PC-9 (cell line): ENCODE data around the gene CTAGE1. TPM values are rescaled to one million over a fixed set of nuclear protein-coding genes. Genes with fewer than 3 reads are reported as not detected.

ENCODE experiments used
- BruUV-seq: library from RNA; stranded (reverse); fragments of 400-500 nt; replicated peaks from 2 replicates; lab custom pipeline; 2021; lab: Mats Ljungman, UMichigan
- CTCF ChIA-PET: fragments of 300-600 bp; sonication (Branson Sonifier 250); formaldehyde crosslinking; loops from one replicate; lab custom pipeline; 2022; ENCODE audit warnings: antibody characterized with exemption; lab: Charles Lee
- POLR2A ChIA-PET: fragments of 300-600 bp; sonication (Branson Sonifier 250); formaldehyde crosslinking; loops from one replicate; lab custom pipeline; 2022; ENCODE audit warnings: antibody characterized with exemption; ENCODE audit not compliant: unreplicated experiment; lab: Charles Lee
- DNase-seq, 2 experiments: peaks; one replicate each; pipeline versions ENCODE4 v3.0.0 to v3.0.0-alpha.2; 2015 to 2022; ENCODE audit warnings: mixed read lengths in 1 of 2
- H2AFZ ChIP-seq: fragments of 200-600 bp; sonication (generic); 2 replicates; pipeline ENCODE4 v1.8.1; 2017; ENCODE audit warnings: antibody characterized with exemption
- H3F3A ChIP-seq: fragments of 200-600 bp; sonication (generic); 2 replicates; pipeline ENCODE4 v1.8.1; 2017; ENCODE audit warnings: antibody characterized with exemption, mild to moderate bottlenecking, low read depth; ENCODE audit not compliant: insufficient read depth
- H3K27ac ChIP-seq: fragments of 200-600 bp; sonication (generic); 2 replicates; pipeline ENCODE4 v1.6.1; 2016; ENCODE audit warnings: mixed run types
- H3K27me3 ChIP-seq: fragments of 200-600 bp; sonication (generic); 2 replicates; pipeline ENCODE4 v1.6.1; 2016; ENCODE audit warnings: low read depth, mixed run types; ENCODE audit not compliant: insufficient read depth
- H3K36me3 ChIP-seq: fragments of 200-600 bp; sonication (generic); 2 replicates; pipeline ENCODE4 v1.6.1; 2016; ENCODE audit warnings: low read depth, mixed run types
- H3K4me1 ChIP-seq: fragments of 200-600 bp; sonication (generic); replicated peaks from 2 replicates; pipeline ENCODE4 v1.6.1; 2016; ENCODE audit warnings: mixed run types; ENCODE audit not compliant: insufficient read depth
- H3K4me2 ChIP-seq: fragments of 200-600 bp; sonication (generic); 2 replicates; pipeline ENCODE4 v1.6.1; 2017; ENCODE audit warnings: mixed run types
- H3K4me3 ChIP-seq: fragments of 200-600 bp; sonication (generic); 2 replicates; pipeline ENCODE4 v1.6.1; 2016; ENCODE audit warnings: mixed run types
- H3K79me2 ChIP-seq: fragments of 200-600 bp; sonication (generic); 2 replicates; pipeline ENCODE4 v1.6.1; 2017; ENCODE audit warnings: low read depth, mixed run types
- H3K9me2 ChIP-seq: fragments of 200-600 bp; sonication (generic); 2 replicates; pipeline ENCODE4 v1.8.1; 2017; ENCODE audit warnings: mild to moderate bottlenecking; ENCODE audit not compliant: insufficient read depth
- H3K9me3 ChIP-seq: fragments of 200-600 bp; sonication (generic); 2 replicates; pipeline ENCODE4 v1.8.1; 2016; ENCODE audit warnings: low read depth; ENCODE audit not compliant: insufficient read depth
- H4K20me1 ChIP-seq: fragments of 200-600 bp; sonication (generic); 2 replicates; pipeline ENCODE4 v1.8.1; 2017; ENCODE audit not compliant: insufficient read depth
- EZH2 ChIP-seq: fragments of 200-600 bp; sonication (generic); IDR thresholded peaks from 2 replicates; pipeline ENCODE4 v1.8.0; 2017; ENCODE audit warnings: antibody characterized with exemption, low read depth
- intact Hi-C: fragments of 100-400 bp; cut with micrococcal nuclease; formaldehyde crosslinking; loops from one replicate; pipeline ENCODE4 v1.10.0; 2022; ENCODE audit not compliant: unreplicated experiment
- total RNA-seq: library from RNA; stranded (reverse); gene quantifications from 2 replicates; pipeline ENCODE4 v1.2.3, GENCODE V29; 2021
- TF ChIP-seq, protein P1 (sequence below): fragments of 200-600 bp; sonication (generic); conservative IDR thresholded peaks from 2 replicates; pipeline ENCODE4 v1.6.1; 2017; ENCODE audit warnings: mixed run types, antibody characterized with exemption, mild to moderate bottlenecking, moderate library complexity

The CTAGE1 gene
- total RNA-seq, 1 experiment from 2014 or later: not detected

DNA sequence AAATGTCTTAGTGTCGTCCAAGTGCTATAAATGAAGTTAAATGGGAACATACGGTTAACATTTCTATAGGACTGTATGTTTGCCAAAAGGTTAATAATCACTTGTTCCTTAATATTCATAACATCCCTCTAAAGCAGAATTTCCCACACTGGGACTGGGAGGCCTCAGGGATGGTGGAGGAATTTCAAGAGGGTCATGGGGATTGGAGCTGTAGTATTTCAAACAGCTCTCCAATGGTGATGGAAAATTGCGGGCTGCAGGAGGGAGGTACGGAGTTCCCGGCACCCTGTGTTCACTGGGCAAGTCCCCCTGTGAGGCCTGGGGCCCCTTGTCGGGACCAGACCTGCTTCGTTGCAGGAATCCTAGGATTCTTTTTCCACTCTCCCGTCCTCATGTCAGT lies 39.8 kb upstream of the CTAGE1 start:
- CTCF ChIA-PET: no interaction called here
- no peak overlapping the region for H3K4me2 ChIP-seq
- no peaks in the 10 kb centered on the region for H3K36me3 ChIP-seq

GRCh38 chr18:22456547-22456946 lies 38.8 kb upstream of the CTAGE1 start:
- Histone ChIP-seq H4K20me1 (no peaks in the 10 kb centered on the region), H3K27ac (no peak overlapping the region), H2AFZ (no peak overlapping the region), H3K27me3 (no peaks in the 10 kb centered on the region), H3K79me2 (no peaks in the 10 kb centered on the region), H3K4me1 (peaks cover 10% of the 10 kb centered on the region; the same call in 1 of the 2 replicates), H3K4me2 (no peak overlapping the region), H3K9me3 (no peaks in the 10 kb centered on the region), H3K4me3 (no peak overlapping the region), H3K36me3 (no peaks in the 10 kb centered on the region), H3F3A (0 out of 2 replicates have a peak, but pooled peaks cover 3% of the 10 kb centered on the region), H3K9me2 (no peaks in the 10 kb centered on the region)
- no peak for DNase-seq
- intact Hi-C loops: no loop called here
- no peak for TF ChIP-seq EZH2
- TF ChIP-seq, protein P1, sequence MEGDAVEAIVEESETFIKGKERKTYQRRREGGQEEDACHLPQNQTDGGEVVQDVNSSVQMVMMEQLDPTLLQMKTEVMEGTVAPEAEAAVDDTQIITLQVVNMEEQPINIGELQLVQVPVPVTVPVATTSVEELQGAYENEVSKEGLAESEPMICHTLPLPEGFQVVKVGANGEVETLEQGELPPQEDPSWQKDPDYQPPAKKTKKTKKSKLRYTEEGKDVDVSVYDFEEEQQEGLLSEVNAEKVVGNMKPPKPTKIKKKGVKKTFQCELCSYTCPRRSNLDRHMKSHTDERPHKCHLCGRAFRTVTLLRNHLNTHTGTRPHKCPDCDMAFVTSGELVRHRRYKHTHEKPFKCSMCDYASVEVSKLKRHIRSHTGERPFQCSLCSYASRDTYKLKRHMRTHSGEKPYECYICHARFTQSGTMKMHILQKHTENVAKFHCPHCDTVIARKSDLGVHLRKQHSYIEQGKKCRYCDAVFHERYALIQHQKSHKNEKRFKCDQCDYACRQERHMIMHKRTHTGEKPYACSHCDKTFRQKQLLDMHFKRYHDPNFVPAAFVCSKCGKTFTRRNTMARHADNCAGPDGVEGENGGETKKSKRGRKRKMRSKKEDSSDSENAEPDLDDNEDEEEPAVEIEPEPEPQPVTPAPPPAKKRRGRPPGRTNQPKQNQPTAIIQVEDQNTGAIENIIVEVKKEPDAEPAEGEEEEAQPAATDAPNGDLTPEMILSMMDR: no peak
- BruUV-seq: no TSS peak
- ChIA-PET POLR2A (no interaction called here), CTCF (no interaction called here)

More for the DNA sequence above, 39.8 kb upstream of the CTAGE1 start:
- POLR2A ChIA-PET: interaction anchor here (0.6 kb wide), 1 partner anchor 1725 kb away, joined by 4 read pairs; no protein-coding TSS in a partner anchor
- BruUV-seq: no TSS peak
- H2AFZ ChIP-seq: no peak overlapping the region
- no peaks in the 10 kb centered on the region for H4K20me1 ChIP-seq
- H3K4me3 ChIP-seq: no peak overlapping the region
- no peaks in the 10 kb centered on the region for H3F3A ChIP-seq
- no peaks in the 10 kb centered on the region for H3K9me2 ChIP-seq
- H3K27ac ChIP-seq: no peak overlapping the region
- intact Hi-C loops: no loop called here
- H3K79me2 ChIP-seq: no peaks in the 10 kb centered on the region
- peaks cover 5% of the 10 kb centered on the region; the same call in 1 of the 2 replicates for H3K4me1 ChIP-seq
- TF ChIP-seq, protein P1: no peak
- TF ChIP-seq EZH2: no peak
- no peaks in the 10 kb centered on the region for H3K9me3 ChIP-seq
- no peaks in the 10 kb centered on the region for H3K27me3 ChIP-seq
- DNase-seq: no peak

GRCh38 chr18:22456116-22456480 lies 38.4 kb upstream of the CTAGE1 start:
- Histone ChIP-seq H2AFZ (no peak overlapping the region), H3K9me2 (no peaks in the 10 kb centered on the region), H3K4me1 (peaks cover 10% of the 10 kb centered on the region; the same call in 1 of the 2 replicates), H3K79me2 (no peaks in the 10 kb centered on the region), H3K36me3 (no peaks in the 10 kb centered on the region), H3K27ac (no peak overlapping the region), H3K27me3 (no peaks in the 10 kb centered on the region), H3F3A (0 out of 2 replicates have a peak, but pooled peaks cover 3% of the 10 kb centered on the region), H3K9me3 (no peaks in the 10 kb centered on the region), H3K4me2 (no peak overlapping the region), H3K4me3 (no peak overlapping the region), H4K20me1 (no peaks in the 10 kb centered on the region)
- POLR2A ChIA-PET: no interaction called here
- TF ChIP-seq, protein P1: no peak
- TF ChIP-seq EZH2: no peak
- no peak for DNase-seq
- CTCF ChIA-PET: no interaction called here
- intact Hi-C loops: no loop called here
- BruUV-seq: no TSS peak
